ENCODE data around the gene CSTF2T.

Gene CSTF2T

DNA sequence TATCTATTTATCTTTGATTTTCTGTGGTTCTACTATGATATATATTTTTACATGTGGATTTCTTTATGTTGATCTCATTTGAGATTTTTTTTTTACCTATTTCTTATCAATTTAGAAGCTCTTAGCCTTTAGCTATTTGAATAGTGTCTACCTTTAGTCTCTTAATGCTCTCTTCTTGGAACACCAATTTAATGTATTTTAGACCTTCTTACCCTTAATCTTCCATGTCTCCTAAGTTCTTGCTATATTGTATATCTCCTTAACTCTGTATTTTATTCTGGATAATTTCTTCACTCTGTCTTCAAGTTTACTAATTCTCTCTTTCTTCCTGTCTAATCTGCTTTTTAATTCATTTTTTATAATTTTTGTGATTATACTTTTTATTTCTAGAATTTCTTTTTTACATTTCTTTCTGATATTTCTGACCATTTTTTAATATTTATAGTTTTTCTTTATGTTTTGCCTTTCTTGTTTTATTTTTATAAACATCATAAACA, 27.3 kb downstream of the CSTF2T start:
- H3K27me3 ChIP-seq (ENCODE audit: insufficient read depth, low read length): no peaks in the 10 kb centered on the region
- no peaks in the 10 kb centered on the region for H3K36me3 ChIP-seq (ENCODE audit: insufficient read depth, low read length)
- no peak overlapping the region for H3K4me3 ChIP-seq (ENCODE audit: low read depth, low read length)
- no peak overlapping the region for H3K27ac ChIP-seq (ENCODE audit: low read depth, low read length)
- no peak overlapping the region for H2AFZ ChIP-seq (ENCODE audit: low read length, unreplicated experiment)
- H3K4me1 ChIP-seq (ENCODE audit: control insufficient read depth, insufficient read depth, low read length, unreplicated experiment): peaks cover 9% of the 10 kb centered on the region
- no peaks in the 10 kb centered on the region for H3K79me2 ChIP-seq (ENCODE audit: control insufficient read depth, insufficient read depth, low read length, unreplicated experiment)

DNA sequence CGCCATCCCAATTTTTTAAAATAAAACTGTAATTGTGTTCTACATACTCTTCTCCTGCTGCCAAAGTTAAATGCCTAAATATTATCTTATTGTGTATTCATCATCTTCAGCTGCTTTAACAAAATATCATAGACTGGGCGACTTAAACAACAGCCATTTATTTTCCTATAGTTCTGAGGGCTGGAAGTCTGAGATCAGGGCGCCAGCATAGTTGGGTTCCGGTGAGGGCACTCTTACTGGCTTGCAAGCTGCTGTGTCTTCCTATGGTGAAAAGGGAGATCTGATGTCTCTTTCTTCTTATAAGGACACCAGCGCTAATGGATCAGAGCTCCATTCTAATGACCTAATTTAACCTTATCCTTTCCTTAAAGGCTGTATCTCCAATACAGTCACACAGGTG, 30.4 kb downstream of the CSTF2T start:
- Histone ChIP-seq H3K4me1 (ENCODE audit: control insufficient read depth, insufficient read depth, low read length, unreplicated experiment) (peaks cover 9% of the 10 kb centered on the region), H3K4me3 (ENCODE audit: low read depth, low read length) (no peak overlapping the region), H3K36me3 (ENCODE audit: insufficient read depth, low read length) (no peaks in the 10 kb centered on the region), H2AFZ (ENCODE audit: low read length, unreplicated experiment) (no peak overlapping the region), H3K27me3 (ENCODE audit: insufficient read depth, low read length) (no peaks in the 10 kb centered on the region), H3K27ac (ENCODE audit: low read depth, low read length) (no peak overlapping the region), H3K79me2 (ENCODE audit: control insufficient read depth, insufficient read depth, low read length, unreplicated experiment) (no peaks in the 10 kb centered on the region)

DNA sequence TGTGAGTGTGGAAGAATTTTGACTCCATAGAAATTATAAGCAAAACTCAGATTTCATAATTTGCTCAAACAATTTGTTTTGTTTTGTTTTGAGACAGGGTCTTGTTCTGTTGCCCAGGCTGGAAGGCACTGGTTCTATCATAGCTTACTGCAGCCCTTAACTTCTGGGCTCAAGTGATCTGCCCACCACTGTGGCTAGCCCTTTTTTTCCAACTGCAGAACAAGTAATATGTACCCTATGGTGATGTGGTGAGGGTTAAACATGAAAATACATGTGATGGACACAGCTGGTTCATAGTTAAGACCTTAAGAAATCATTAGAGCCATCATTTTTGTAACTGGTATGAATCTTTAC, 31.1 kb downstream of the CSTF2T start:
- H3K27me3 ChIP-seq (ENCODE audit: insufficient read depth, low read length): no peaks in the 10 kb centered on the region
- no peaks in the 10 kb centered on the region for H3K36me3 ChIP-seq (ENCODE audit: insufficient read depth, low read length)
- H3K79me2 ChIP-seq (ENCODE audit: control insufficient read depth, insufficient read depth, low read length, unreplicated experiment): no peaks in the 10 kb centered on the region
- H3K4me3 ChIP-seq (ENCODE audit: low read depth, low read length): no peak overlapping the region
- peaks cover 9% of the 10 kb centered on the region for H3K4me1 ChIP-seq (ENCODE audit: control insufficient read depth, insufficient read depth, low read length, unreplicated experiment)
- H2AFZ ChIP-seq (ENCODE audit: low read length, unreplicated experiment): no peak overlapping the region
- H3K27ac ChIP-seq (ENCODE audit: low read depth, low read length): no peak overlapping the region

DNA sequence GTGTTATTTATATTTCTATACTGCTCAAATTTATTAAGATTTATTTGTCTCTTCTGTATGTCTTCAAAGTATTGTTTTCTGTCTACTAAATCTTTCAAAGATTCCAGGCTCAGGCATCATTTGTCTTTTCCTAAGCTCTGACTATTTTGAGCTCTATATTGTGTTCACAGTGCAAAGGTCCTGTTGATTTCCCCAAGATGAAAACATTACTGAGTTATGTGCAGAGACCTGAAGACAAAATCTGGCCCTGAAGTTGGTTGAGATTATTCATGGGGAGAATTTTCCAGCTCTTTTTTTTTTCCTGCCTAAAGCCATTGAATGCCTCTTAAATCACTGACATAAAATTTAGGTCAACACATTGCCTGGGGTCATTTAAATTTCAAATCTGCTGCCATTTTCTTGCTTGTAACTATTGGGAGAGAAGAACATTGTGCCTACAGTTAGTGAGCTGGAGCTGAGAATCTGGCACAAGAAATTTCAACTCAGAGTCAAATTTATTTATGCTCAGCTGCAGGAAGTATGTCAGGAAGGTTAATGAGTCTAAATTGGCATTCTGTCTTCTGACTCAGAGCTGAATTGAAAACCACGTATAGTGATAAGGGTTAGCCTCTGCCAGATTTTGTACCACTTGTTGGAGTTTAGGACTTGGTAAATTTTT, 31.6 kb downstream of the CSTF2T start:
- Histone ChIP-seq H3K4me1 (ENCODE audit: control insufficient read depth, insufficient read depth, low read length, unreplicated experiment) (peaks cover 9% of the 10 kb centered on the region), H3K27me3 (ENCODE audit: insufficient read depth, low read length) (no peaks in the 10 kb centered on the region), H3K79me2 (ENCODE audit: control insufficient read depth, insufficient read depth, low read length, unreplicated experiment) (no peaks in the 10 kb centered on the region), H2AFZ (ENCODE audit: low read length, unreplicated experiment) (no peak overlapping the region), H3K4me3 (ENCODE audit: low read depth, low read length) (no peak overlapping the region), H3K27ac (ENCODE audit: low read depth, low read length) (no peak overlapping the region), H3K36me3 (ENCODE audit: insufficient read depth, low read length) (no peaks in the 10 kb centered on the region)

DNA sequence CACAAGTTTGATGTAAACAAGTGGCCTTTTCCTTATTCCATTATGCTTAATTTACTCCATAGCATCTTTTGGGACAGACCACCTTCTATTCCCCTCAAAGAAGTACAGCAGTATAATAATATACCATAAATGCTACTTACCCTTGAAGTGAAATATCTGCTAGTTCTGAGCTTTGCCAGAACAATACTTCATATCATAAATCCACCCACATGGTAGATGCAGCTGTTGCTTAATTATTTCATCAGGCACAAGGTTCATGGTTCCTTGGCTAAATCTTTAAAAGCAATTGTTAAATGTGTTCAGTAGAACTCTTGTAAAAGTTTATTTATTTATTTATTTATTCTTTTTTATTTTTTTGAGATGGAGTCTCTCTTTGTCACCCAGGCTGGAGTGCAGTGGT, 32.9 kb downstream of the CSTF2T start:
- Histone ChIP-seq H3K4me3 (ENCODE audit: low read depth, low read length) (no peak overlapping the region), H3K27ac (ENCODE audit: low read depth, low read length) (no peak overlapping the region), H3K4me1 (ENCODE audit: control insufficient read depth, insufficient read depth, low read length, unreplicated experiment) (peaks cover 9% of the 10 kb centered on the region), H3K36me3 (ENCODE audit: insufficient read depth, low read length) (no peaks in the 10 kb centered on the region), H2AFZ (ENCODE audit: low read length, unreplicated experiment) (no peak overlapping the region), H3K27me3 (ENCODE audit: insufficient read depth, low read length) (no peaks in the 10 kb centered on the region), H3K79me2 (ENCODE audit: control insufficient read depth, insufficient read depth, low read length, unreplicated experiment) (no peaks in the 10 kb centered on the region)

DNA sequence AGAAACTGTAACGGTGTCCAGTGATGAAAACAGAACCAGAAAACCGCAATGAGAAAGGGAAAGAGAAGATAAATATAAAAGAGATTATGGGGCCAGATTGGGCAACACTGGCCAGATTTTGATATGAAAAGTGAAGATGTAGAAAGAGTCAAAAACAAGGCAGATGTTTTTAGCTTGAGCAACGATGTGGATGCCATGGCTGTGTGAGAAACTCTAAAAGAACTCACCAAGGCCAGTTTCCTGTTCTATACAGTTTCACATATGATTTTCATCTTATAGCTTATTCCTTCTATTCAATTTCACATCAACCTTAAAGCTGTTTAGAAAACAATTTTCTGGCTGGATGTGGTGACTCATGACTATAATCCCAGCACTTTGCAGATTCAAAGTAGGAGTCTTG, 36.3 kb downstream of the CSTF2T start:
- no peak overlapping the region for H3K27ac ChIP-seq (ENCODE audit: low read depth, low read length)
- H3K27me3 ChIP-seq (ENCODE audit: insufficient read depth, low read length): no peaks in the 10 kb centered on the region
- H3K36me3 ChIP-seq (ENCODE audit: insufficient read depth, low read length): no peaks in the 10 kb centered on the region
- no peak overlapping the region for H3K4me3 ChIP-seq (ENCODE audit: low read depth, low read length)
- H2AFZ ChIP-seq (ENCODE audit: low read length, unreplicated experiment): no peak overlapping the region
- no peaks in the 10 kb centered on the region for H3K79me2 ChIP-seq (ENCODE audit: control insufficient read depth, insufficient read depth, low read length, unreplicated experiment)
- H3K4me1 ChIP-seq (ENCODE audit: control insufficient read depth, insufficient read depth, low read length, unreplicated experiment): peaks cover 5% of the 10 kb centered on the region

DNA sequence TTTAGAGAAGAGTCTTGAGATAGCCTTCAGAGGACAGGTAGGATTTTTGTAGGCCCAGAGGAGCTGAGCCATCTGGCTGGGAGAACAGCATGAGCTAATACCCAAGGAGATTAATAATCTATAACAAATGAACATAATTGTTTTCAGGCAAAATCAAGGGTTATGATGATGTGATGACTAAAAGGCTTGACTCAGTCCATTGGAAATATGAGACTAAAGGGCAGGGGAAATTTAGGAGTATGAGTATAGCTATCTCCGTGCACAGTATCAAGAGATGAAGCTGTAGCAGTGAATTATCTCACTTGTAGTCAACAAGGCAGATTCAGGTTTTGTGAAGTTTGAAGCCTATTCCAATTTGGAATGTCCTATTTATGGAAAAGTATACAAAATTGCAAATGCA, 40.1 kb downstream of the CSTF2T start:
- Histone ChIP-seq H3K79me2 (ENCODE audit: control insufficient read depth, insufficient read depth, low read length, unreplicated experiment) (no peaks in the 10 kb centered on the region), H3K27me3 (ENCODE audit: insufficient read depth, low read length) (no peaks in the 10 kb centered on the region), H2AFZ (ENCODE audit: low read length, unreplicated experiment) (no peak overlapping the region), H3K27ac (ENCODE audit: low read depth, low read length) (no peak overlapping the region), H3K4me3 (ENCODE audit: low read depth, low read length) (no peak overlapping the region), H3K4me1 (ENCODE audit: control insufficient read depth, insufficient read depth, low read length, unreplicated experiment) (no peaks in the 10 kb centered on the region), H3K36me3 (ENCODE audit: insufficient read depth, low read length) (no peaks in the 10 kb centered on the region)

DNA sequence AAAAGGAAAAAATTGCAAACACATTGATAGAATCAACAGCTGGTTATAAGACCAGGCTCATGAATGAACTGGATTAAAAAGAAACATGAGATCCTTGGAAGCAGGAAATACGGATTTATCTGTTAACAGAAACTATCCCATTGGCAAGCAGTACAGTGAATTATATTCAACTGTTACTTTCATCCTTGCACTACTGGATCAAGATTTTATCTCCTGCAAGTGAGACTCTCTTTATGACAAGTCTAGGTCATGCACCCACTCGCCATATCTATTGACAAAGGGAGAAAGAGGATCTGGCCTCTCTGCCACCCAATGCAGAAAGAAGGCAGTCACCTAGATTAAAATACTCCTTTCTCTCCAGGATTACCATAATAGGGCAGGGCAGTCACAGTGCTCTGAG, 41.4 kb downstream of the CSTF2T start:
- Histone ChIP-seq H3K4me3 (ENCODE audit: low read depth, low read length) (no peak overlapping the region), H3K4me1 (ENCODE audit: control insufficient read depth, insufficient read depth, low read length, unreplicated experiment) (peaks cover 4% of the 10 kb centered on the region), H3K79me2 (ENCODE audit: control insufficient read depth, insufficient read depth, low read length, unreplicated experiment) (no peaks in the 10 kb centered on the region), H3K27ac (ENCODE audit: low read depth, low read length) (no peak overlapping the region), H3K36me3 (ENCODE audit: insufficient read depth, low read length) (no peaks in the 10 kb centered on the region), H3K27me3 (ENCODE audit: insufficient read depth, low read length) (no peaks in the 10 kb centered on the region), H2AFZ (ENCODE audit: low read length, unreplicated experiment) (no peak overlapping the region)

DNA sequence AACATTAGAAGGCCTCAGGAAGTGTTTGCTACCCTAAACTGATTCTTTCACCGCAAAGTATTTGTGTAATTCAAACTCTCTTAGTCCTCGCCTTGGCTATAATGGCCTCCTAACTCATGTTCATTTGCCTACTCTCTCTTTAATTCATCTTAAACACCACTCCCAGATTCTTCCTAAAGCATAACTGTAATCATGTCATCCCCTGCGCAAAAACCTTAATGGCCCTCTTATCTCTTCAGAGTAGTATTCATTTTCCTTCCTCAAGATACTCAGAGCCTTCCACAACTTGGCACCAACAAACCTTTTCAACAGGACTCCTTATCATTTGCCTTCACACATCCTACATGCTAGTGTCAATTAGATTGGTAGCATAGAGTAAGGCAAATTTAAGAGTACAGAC, 42.9 kb downstream of the CSTF2T start:
- H3K79me2 ChIP-seq (ENCODE audit: control insufficient read depth, insufficient read depth, low read length, unreplicated experiment): no peaks in the 10 kb centered on the region
- H2AFZ ChIP-seq (ENCODE audit: low read length, unreplicated experiment): no peak overlapping the region
- no peak overlapping the region for H3K27ac ChIP-seq (ENCODE audit: low read depth, low read length)
- H3K36me3 ChIP-seq (ENCODE audit: insufficient read depth, low read length): no peaks in the 10 kb centered on the region
- no peaks in the 10 kb centered on the region for H3K27me3 ChIP-seq (ENCODE audit: insufficient read depth, low read length)
- H3K4me1 ChIP-seq (ENCODE audit: control insufficient read depth, insufficient read depth, low read length, unreplicated experiment): peaks cover 7% of the 10 kb centered on the region
- no peak overlapping the region for H3K4me3 ChIP-seq (ENCODE audit: low read depth, low read length)

DNA sequence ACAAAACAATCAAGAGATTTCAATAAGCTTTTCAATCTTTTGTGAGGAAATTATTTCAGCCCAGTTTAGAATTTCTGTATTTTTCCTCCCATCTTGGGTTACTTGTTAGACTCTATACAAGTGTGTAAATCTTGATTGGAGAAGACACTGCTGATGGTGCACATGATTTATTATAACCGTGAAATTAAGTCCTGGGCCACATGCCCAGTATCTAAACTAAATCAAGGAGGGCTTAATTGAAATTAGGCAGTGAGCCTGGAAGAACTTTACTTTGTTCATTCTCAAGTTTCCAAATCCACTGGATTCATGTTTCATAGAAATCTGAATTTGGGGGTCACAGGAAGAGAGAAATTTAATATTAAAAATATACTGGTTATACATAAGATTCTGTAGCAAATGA, 44.5 kb downstream of the CSTF2T start:
- Histone ChIP-seq H2AFZ (ENCODE audit: low read length, unreplicated experiment) (no peak overlapping the region), H3K27ac (ENCODE audit: low read depth, low read length) (no peak overlapping the region), H3K36me3 (ENCODE audit: insufficient read depth, low read length) (no peaks in the 10 kb centered on the region), H3K4me1 (ENCODE audit: control insufficient read depth, insufficient read depth, low read length, unreplicated experiment) (peaks cover 7% of the 10 kb centered on the region), H3K4me3 (ENCODE audit: low read depth, low read length) (no peak overlapping the region), H3K27me3 (ENCODE audit: insufficient read depth, low read length) (no peaks in the 10 kb centered on the region), H3K79me2 (ENCODE audit: control insufficient read depth, insufficient read depth, low read length, unreplicated experiment) (no peaks in the 10 kb centered on the region)

DNA sequence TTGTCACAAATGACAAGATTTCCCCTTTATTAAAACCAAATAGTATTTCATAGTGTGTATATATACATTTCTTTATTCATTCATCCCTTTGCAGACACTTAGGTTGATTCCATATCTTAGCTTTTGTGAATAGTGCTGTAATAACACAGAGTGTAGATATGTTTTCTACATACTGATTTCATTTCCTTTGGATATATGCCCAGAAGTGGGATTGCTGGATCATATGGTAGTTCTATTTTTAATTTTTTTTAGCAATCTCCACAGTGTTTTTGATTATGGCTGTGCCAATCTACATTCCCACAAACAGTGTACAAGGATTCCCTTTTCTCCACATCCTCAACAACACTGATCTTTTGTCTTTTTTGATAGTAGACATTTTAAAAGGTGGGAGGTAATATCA, 46.4 kb downstream of the CSTF2T start:
- H3K4me1 ChIP-seq (ENCODE audit: control insufficient read depth, insufficient read depth, low read length, unreplicated experiment): peaks cover 7% of the 10 kb centered on the region
- H3K36me3 ChIP-seq (ENCODE audit: insufficient read depth, low read length): no peaks in the 10 kb centered on the region
- H3K79me2 ChIP-seq (ENCODE audit: control insufficient read depth, insufficient read depth, low read length, unreplicated experiment): no peaks in the 10 kb centered on the region
- no peaks in the 10 kb centered on the region for H3K27me3 ChIP-seq (ENCODE audit: insufficient read depth, low read length)
- H3K4me3 ChIP-seq (ENCODE audit: low read depth, low read length): no peak overlapping the region
- no peak overlapping the region for H3K27ac ChIP-seq (ENCODE audit: low read depth, low read length)
- H2AFZ ChIP-seq (ENCODE audit: low read length, unreplicated experiment): no peak overlapping the region
